Keratinocyte (primary cell): ENCODE measurements around the gene CBX7. TPM values are rescaled to one million over a fixed set of nuclear protein-coding genes. Genes with fewer than 3 reads are reported as not detected.

ENCODE experiments used
- DNase-seq: peaks from one replicate; pipeline ENCODE4 v3.0.0-alpha.2; 2011; ENCODE audit warnings: low read depth, missing footprints, low spot score
- FAIRE-seq: peaks from 2 replicates; lab custom pipeline; 2011; peaks lifted over from hg19 to GRCh38; lab: Jason Lieb, UNC
- H2AFZ ChIP-seq: 2 replicates; pipeline ENCODE4 v1.6.0; 2012; ENCODE audit warnings: low read length, control low read depth, inconsistent platforms; ENCODE audit not compliant: control insufficient read depth
- H3K27ac ChIP-seq: 2 replicates; pipeline ENCODE4 v1.5.1; 2011; ENCODE audit warnings: low read length; ENCODE audit not compliant: control insufficient read depth, insufficient read depth
- H3K27me3 ChIP-seq: 3 replicates; pipeline ENCODE4 v1.6.0; 2011; ENCODE audit warnings: low read length; ENCODE audit not compliant: control insufficient read depth, insufficient read depth; ENCODE audit errors: extremely low read depth
- H3K36me3 ChIP-seq, 2 experiments: 2 replicates in 1 of 2; 3 replicates in 1 of 2; pipeline ENCODE4 v1.5.1; 2011; ENCODE audit warnings: low read length in 2 of 2, mild to moderate bottlenecking in 1 of 2; ENCODE audit not compliant: control insufficient read depth in 2 of 2, insufficient read depth in 2 of 2; ENCODE audit errors: extremely low read depth in 1 of 2
- H3K4me1 ChIP-seq: 3 replicates; pipeline ENCODE4 v1.5.1; 2011; ENCODE audit warnings: low read length; ENCODE audit not compliant: control insufficient read depth, insufficient read depth; ENCODE audit errors: extremely low read depth
- H3K4me2 ChIP-seq: 3 replicates; pipeline ENCODE4 v1.6.0; 2011; ENCODE audit warnings: low read depth, low read length; ENCODE audit not compliant: control insufficient read depth, insufficient read depth; ENCODE audit errors: extremely low read depth
- H3K4me3 ChIP-seq, 3 experiments: fragments of 200-600 bp in 1 of 3; sonication (generic) in 1 of 3; 2 replicates in 2 of 3; 3 replicates in 1 of 3; pipeline ENCODE4 v1.5.1; 2011 to 2016; ENCODE audit warnings: low read length in 3 of 3, mild to moderate bottlenecking in 3 of 3, control low read depth in 2 of 3, inconsistent platforms in 1 of 3, low read depth in 1 of 3, mixed read lengths in 1 of 3, mixed run types in 1 of 3, moderate library complexity in 1 of 3; ENCODE audit not compliant: control insufficient read depth in 2 of 3, insufficient read depth in 2 of 3; ENCODE audit errors: extremely low read depth in 1 of 3
- H3K79me2 ChIP-seq: 2 replicates; pipeline ENCODE4 v1.6.0; 2012; ENCODE audit warnings: low read length; ENCODE audit not compliant: control insufficient read depth, insufficient read depth
- H3K9ac ChIP-seq: 3 replicates; pipeline ENCODE4 v1.6.0; 2011; ENCODE audit warnings: low read length; ENCODE audit not compliant: control insufficient read depth, insufficient read depth; ENCODE audit errors: extremely low read depth
- H3K9me1 ChIP-seq: 3 replicates; pipeline ENCODE4 v1.6.0; 2011; ENCODE audit warnings: low read length; ENCODE audit not compliant: control insufficient read depth, insufficient read depth; ENCODE audit errors: extremely low read depth
- H3K9me3 ChIP-seq: 2 replicates; pipeline ENCODE4 v1.5.1; 2012; ENCODE audit warnings: low read depth, low read length; ENCODE audit not compliant: control insufficient read depth
- H4K20me1 ChIP-seq: 3 replicates; pipeline ENCODE4 v1.6.0; 2011; ENCODE audit warnings: low read length; ENCODE audit not compliant: control insufficient read depth, insufficient read depth; ENCODE audit errors: extremely low read depth
- EZH2 ChIP-seq: IDR thresholded peaks from one replicate; pipeline ENCODE4 v1.6.1; 2012; ENCODE audit warnings: inconsistent platforms, mild to moderate bottlenecking, low read length, moderate library complexity
- dilution Hi-C: fragments of 300-500 bp; cut with MboI; formaldehyde crosslinking; loops from one replicate; pipeline ENCODE4 v1.7.0; 2020; ENCODE audit warnings: low sequenced_read_pairs; ENCODE audit not compliant: extremely low pct_ligation_motif_present
- polyA plus RNA-seq, 5 experiments: library from polyadenylated mRNA; depleted of rRNA in 3 of 5; stranded (reverse) in 3 of 5; stranded (forward) in 1 of 5; unstranded in 1 of 5; fragments of >200 nt; gene quantifications; 1 replicate in 1 of 5; 2 replicates in 3 of 5; 3 replicates in 1 of 5; pipeline versions ENCODE4 v1.2.1 to v1.2.3, GENCODE V29; 2011 to 2012; ENCODE audit warnings: missing spikeins in 2 of 5, low read depth in 1 of 5, low replicate concordance in 1 of 5
- TF ChIP-seq, protein P1 (sequence below), 3 experiments: IDR thresholded peaks in 1 of 3; conservative IDR thresholded peaks in 1 of 3; optimal IDR thresholded peaks in 1 of 3; 2 replicates in 2 of 3; 3 replicates in 1 of 3; pipeline versions ENCODE3 to v1.5.1; 2011; ENCODE audit warnings: low read length in 3 of 3, mild to moderate bottlenecking in 3 of 3, moderate library complexity in 2 of 3, control low read depth in 1 of 3, inconsistent platforms in 1 of 3; ENCODE audit not compliant: insufficient read depth in 2 of 3; ENCODE audit errors: extremely low read depth in 1 of 3

The CBX7 gene
- polyA plus RNA-seq, 1 donor (not counting 4 experiments of a cell fraction or from before 2014, with no cell fraction given), result 1.3 TPM

DNA sequence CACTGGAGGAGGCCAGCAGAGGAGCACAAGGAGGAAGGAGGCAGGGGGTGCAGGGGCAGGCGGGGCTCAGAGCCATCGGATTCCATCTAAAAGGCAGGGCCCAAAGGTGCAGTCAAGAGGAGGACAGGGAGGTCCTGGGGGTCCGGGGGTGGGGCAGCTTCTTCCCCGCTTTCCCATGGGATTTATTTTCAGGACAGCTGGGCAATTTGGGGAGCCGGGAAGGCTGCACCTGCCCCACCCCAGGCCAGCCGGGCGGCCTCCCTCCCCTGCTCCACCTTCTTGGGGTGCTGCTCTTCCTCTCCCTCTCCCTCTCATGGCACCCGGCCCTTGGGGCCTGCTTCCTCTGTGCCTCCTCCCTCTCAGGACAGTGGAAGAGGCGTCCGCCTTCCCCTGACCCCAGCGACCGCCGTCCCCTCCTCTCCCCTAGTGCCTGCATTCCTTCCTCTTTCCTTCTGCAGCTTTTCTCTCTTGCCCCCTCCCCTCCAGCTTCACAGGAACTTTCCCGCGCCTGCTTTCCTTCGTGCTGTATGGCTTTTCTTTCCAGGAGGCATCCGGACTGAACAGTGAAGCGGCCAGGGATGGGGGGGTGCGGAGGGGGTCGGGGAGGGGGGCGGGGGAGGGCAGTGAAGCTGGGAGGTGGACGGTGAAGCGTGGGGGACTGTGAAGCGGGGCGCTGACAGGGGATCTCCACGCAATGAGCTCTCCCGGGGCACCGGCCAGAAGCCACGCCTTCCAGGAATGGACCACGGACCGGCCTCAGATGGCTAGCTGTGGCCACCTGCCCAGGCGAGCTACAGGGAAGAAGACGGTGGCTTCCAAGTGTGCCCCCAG, 28.5 kb downstream of the CBX7 start:
- Histone ChIP-seq H3K36me3 (no peaks in the 10 kb centered on the region), H3K27ac (no peak overlapping the region), H3K9ac (no peak overlapping the region), H3K4me2 (no peak overlapping the region), H3K4me3 (no peak overlapping the region), H2AFZ (no peak overlapping the region), H3K4me1 (no peaks in the 10 kb centered on the region), H3K27me3 (no peaks in the 10 kb centered on the region), H4K20me1 (no peaks in the 10 kb centered on the region), H3K79me2 (no peaks in the 10 kb centered on the region), H3K9me3 (no peaks in the 10 kb centered on the region), H3K9me1 (no peaks in the 10 kb centered on the region)
- DNase-seq, result no peak
- no peak for FAIRE-seq
- dilution Hi-C loops, result no loop called here
- TF ChIP-seq, protein P1, sequence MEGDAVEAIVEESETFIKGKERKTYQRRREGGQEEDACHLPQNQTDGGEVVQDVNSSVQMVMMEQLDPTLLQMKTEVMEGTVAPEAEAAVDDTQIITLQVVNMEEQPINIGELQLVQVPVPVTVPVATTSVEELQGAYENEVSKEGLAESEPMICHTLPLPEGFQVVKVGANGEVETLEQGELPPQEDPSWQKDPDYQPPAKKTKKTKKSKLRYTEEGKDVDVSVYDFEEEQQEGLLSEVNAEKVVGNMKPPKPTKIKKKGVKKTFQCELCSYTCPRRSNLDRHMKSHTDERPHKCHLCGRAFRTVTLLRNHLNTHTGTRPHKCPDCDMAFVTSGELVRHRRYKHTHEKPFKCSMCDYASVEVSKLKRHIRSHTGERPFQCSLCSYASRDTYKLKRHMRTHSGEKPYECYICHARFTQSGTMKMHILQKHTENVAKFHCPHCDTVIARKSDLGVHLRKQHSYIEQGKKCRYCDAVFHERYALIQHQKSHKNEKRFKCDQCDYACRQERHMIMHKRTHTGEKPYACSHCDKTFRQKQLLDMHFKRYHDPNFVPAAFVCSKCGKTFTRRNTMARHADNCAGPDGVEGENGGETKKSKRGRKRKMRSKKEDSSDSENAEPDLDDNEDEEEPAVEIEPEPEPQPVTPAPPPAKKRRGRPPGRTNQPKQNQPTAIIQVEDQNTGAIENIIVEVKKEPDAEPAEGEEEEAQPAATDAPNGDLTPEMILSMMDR (optimal IDR thresholded peaks at IDR 0.05 in 1 of 3, IDR thresholded peaks at IDR 0.05 in 1 of 3, conservative IDR thresholded peaks at IDR 0.05 in 1 of 3; ENCODE audit: extremely low read depth in 1 of 3, insufficient read depth in 2 of 3, low read length in 3 of 3), result no peak
- no peak for TF ChIP-seq EZH2

DNA sequence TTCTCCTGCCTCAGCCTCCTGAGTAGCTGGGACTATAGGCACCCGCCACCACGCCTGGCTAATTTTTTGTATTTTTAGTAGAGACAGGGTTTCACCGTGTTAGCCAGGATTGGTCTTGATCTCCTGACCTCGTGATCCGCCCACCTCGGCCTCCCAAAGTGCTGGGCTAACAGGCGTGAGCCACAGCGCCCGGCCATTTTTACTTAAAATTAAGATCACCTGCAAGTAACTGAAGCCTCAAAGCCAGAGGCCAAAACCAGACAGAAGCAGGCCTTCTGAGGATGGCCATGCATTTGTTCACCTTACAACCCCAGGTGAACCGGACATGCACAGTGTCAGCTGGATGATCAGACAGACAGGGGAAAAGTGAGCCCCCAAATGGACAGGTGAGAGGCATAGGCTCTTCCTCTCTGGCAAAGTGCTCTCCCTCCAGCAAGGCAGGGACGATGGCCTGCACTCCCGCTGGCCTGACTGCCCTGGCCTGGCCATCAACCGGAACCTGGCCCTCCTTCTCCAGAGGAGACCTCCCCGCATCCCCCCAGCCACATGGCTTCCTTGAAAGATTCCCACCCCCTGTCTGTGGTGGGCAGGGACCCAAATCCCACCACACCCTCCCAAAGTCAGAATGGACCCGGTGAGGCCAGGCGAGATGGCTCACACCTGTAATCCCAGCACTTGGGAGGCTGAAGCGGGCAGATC, 29.6 kb downstream of the CBX7 start:
- H4K20me1 ChIP-seq, result no peaks in the 10 kb centered on the region
- H3K9me1 ChIP-seq, result no peaks in the 10 kb centered on the region
- H3K79me2 ChIP-seq, result no peaks in the 10 kb centered on the region
- no peak overlapping the region for H3K27ac ChIP-seq
- H3K4me2 ChIP-seq, result no peak overlapping the region
- peaks cover 2% of the 10 kb centered on the region for H3K4me1 ChIP-seq
- FAIRE-seq, result no peak
- no peak overlapping the region for H3K9ac ChIP-seq
- no peak for DNase-seq
- H2AFZ ChIP-seq, result no peak overlapping the region
- H3K27me3 ChIP-seq, result no peaks in the 10 kb centered on the region
- H3K36me3 ChIP-seq, result no peaks in the 10 kb centered on the region
- H3K4me3 ChIP-seq, result no peak overlapping the region
- no peaks in the 10 kb centered on the region for H3K9me3 ChIP-seq
- dilution Hi-C loops, result no loop called here
- TF ChIP-seq, protein P1 (optimal IDR thresholded peaks at IDR 0.05 in 1 of 3, IDR thresholded peaks at IDR 0.05 in 1 of 3, conservative IDR thresholded peaks at IDR 0.05 in 1 of 3; ENCODE audit: extremely low read depth in 1 of 3, insufficient read depth in 2 of 3, low read length in 3 of 3), result no peak
- TF ChIP-seq EZH2, result no peak
